Choroid plexus epithelial cell (primary cell): Measurements from ENCODE around the gene LRRN2.

Experiments
- DNase-seq: peaks from one replicate; pipeline ENCODE4 v3.0.0-alpha.2; 2010; ENCODE audit warnings: low read depth
- H3K4me3 ChIP-seq: 2 replicates; pipeline ENCODE4 v1.5.1; 2011; ENCODE audit warnings: low read depth, mild to moderate bottlenecking, control low read depth, low read length, moderate library complexity
- CTCF ChIP-seq: conservative IDR thresholded peaks from 2 replicates; pipeline ENCODE4 v1.5.1; 2011; ENCODE audit warnings: low read depth, mild to moderate bottlenecking, control low read depth, inconsistent platforms, low read length, moderate library complexity

Gene LRRN2

GRCh38 chr1:204712708-204713430, 27.3 kb upstream of the LRRN2 start:
- no peak overlapping the region for H3K4me3 ChIP-seq
- no peak for DNase-seq
- TF ChIP-seq CTCF: no peak

GRCh38 chr1:204711947-204712701, 26.6 kb upstream of the LRRN2 start:
- TF ChIP-seq CTCF: no peak
- no peak for DNase-seq
- H3K4me3 ChIP-seq: no peak overlapping the region

- TF ChIP-seq CTCF: no peak
- no peak for DNase-seq
Measured at GRCh38 chr1:204711103-204711946, 25.8 kb upstream of the LRRN2 start.

GRCh38 chr1:204709960-204710912, 24.7 kb upstream of the LRRN2 start:
- no peak overlapping the region for H3K4me3 ChIP-seq
- no peak for DNase-seq
- TF ChIP-seq CTCF: no peak

More at GRCh38 chr1:204711103-204711946, 25.8 kb upstream of the LRRN2 start:
- H3K4me3 ChIP-seq: no peak overlapping the region

- no peak for DNase-seq
- TF ChIP-seq CTCF: no peak
- H3K4me3 ChIP-seq: no peak overlapping the region
Measured at GRCh38 chr1:204709021-204709420, 23.5 kb upstream of the LRRN2 start.
